ENCODE results near the gene AIF1L.

- no peak for TF ChIP-seq POLR2A (IDR thresholded peaks at IDR 0.05; ENCODE audit: low read length)
- TF ChIP-seq GATA1 (IDR thresholded peaks at IDR 0.05; ENCODE audit: low read depth, low read length) = no peak
Observed at GRCh38 chr9:131092548-131093440, 3.5 kb upstream of the AIF1L start.
